K562 (cell line): ENCODE data around the gene MRPL2. TPM values are rescaled to one million over a fixed set of nuclear protein-coding genes. Genes with fewer than 3 reads are reported as not detected.

ENCODE experiments used
- BHLHE40 ChIP-seq: IDR thresholded peaks from 2 replicates; pipeline ENCODE4 v1.6.1; 2011; ENCODE audit warnings: low read length, improper control_type of control experiment
- CCAR2 ChIP-seq: fragments of 200-400 bp; formaldehyde crosslinking; IDR thresholded peaks from 2 replicates; pipeline ENCODE4 v1.6.1; 2017; ENCODE audit warnings: mild to moderate bottlenecking, low read depth, low read length
- DNMT1 ChIP-seq: fragments of 450-650 bp; IDR thresholded peaks from 2 replicates; pipeline ENCODE4 v1.6.1; 2016; ENCODE audit warnings: antibody characterized with exemption, mild to moderate bottlenecking
- E2F6 ChIP-seq, 2 experiments: IDR thresholded peaks; 2 replicates each; pipeline ENCODE4 v1.6.1; 2011; ENCODE audit warnings: borderline replicate concordance in 1 of 2, control low read depth in 1 of 2, low read depth in 1 of 2, low read length in 1 of 2, mild to moderate bottlenecking in 1 of 2, mixed read lengths in 1 of 2, moderate library complexity in 1 of 2; ENCODE audit not compliant: insufficient read depth in 1 of 2, insufficient read length in 1 of 2, poor library complexity in 1 of 2, severe bottlenecking in 1 of 2; ENCODE audit errors: extremely low read depth in 1 of 2
- ERF ChIP-seq: fragments of 450-650 bp; formaldehyde crosslinking; IDR thresholded peaks from 2 replicates; pipeline ENCODE4 v1.4.0; 2020; ENCODE audit warnings: mild to moderate bottlenecking, mixed read lengths
- IFI16 ChIP-seq: fragments of 250-450 bp; sonication (Bioruptor Pico); IDR thresholded peaks from 2 replicates; pipeline ENCODE4 v2.1.2; 2022; ENCODE audit warnings: mild to moderate bottlenecking, inconsistent platforms
- JUND ChIP-seq, 2 experiments: IDR thresholded peaks; 2 replicates in 1 of 2; 3 replicates in 1 of 2; pipeline ENCODE4 v1.6.1; 2011; ENCODE audit warnings: borderline replicate concordance in 2 of 2, low read depth in 2 of 2, low read length in 2 of 2, improper control_type of control experiment in 1 of 2, missing biosample characterization in 1 of 2, missing genetic modification characterization in 1 of 2, missing genetic modification reagents in 1 of 2
- MAFK ChIP-seq: IDR thresholded peaks from 2 replicates; pipeline ENCODE4 v1.6.1; 2011; ENCODE audit warnings: low read length, improper control_type of control experiment
- MBD1 ChIP-seq: fragments of 250-450 bp; sonication (Bioruptor Pico); IDR thresholded peaks from 2 replicates; pipeline ENCODE4 v1.8.0; 2022; ENCODE audit warnings: inconsistent platforms
- NEUROD1 ChIP-seq: fragments of 150-350 bp; IDR thresholded peaks from 2 replicates; pipeline ENCODE4 v1.6.1; 2014; ENCODE audit warnings: borderline replicate concordance, low read length, low read depth; ENCODE audit not compliant: partially characterized antibody
- POLR2B ChIP-seq: fragments of 450-650 bp; IDR thresholded peaks from 2 replicates; pipeline ENCODE4 v1.6.1; 2018; ENCODE audit warnings: low read depth; ENCODE audit not compliant: partially characterized antibody
- SNIP1 ChIP-seq: fragments of 450-650 bp; IDR thresholded peaks from 2 replicates; pipeline ENCODE4 v1.7.1; 2017; ENCODE audit warnings: low read depth, mild to moderate bottlenecking
- TCF7L2 ChIP-seq: fragments of 150-350 bp; IDR thresholded peaks from 2 replicates; pipeline ENCODE4 v1.6.1; 2016; ENCODE audit warnings: low read depth, mild to moderate bottlenecking, low read length, moderate library complexity
- ZNF592 ChIP-seq: fragments of 450-650 bp; IDR thresholded peaks from 2 replicates; pipeline ENCODE4 v1.6.1; 2017; ENCODE audit warnings: antibody characterized with exemption, mild to moderate bottlenecking
- ZNF668 ChIP-seq: fragments of 250-450 bp; sonication (Bioruptor Pico); IDR thresholded peaks from 2 replicates; pipeline ENCODE4 v1.8.0; 2022; ENCODE audit warnings: mild to moderate bottlenecking, inconsistent platforms
- polyA plus RNA-seq, 8 experiments: library from polyadenylated mRNA; depleted of rRNA in 4 of 8; stranded (reverse) in 5 of 8; unstranded in 3 of 8; fragments of >200 nt; fragmentation: Nextera tagmentation in 2 of 8; fragmentation: Illumina TruSeq in 1 of 8; extraction: Ambion mirVana in 2 of 8; extraction: Trizol in 1 of 8; gene quantifications; 2 replicates each; pipeline versions ENCODE4 v1.2.1 to v1.2.3, GENCODE V29; 2011 to 2014; ENCODE audit warnings: inconsistent platforms in 1 of 8, missing spikeins in 1 of 8
- total RNA-seq, 7 experiments: library from RNA; depleted of rRNA in 6 of 7; stranded (reverse); fragments of >200 nt in 6 of 7; fragmentation: Illumina TruSeq in 2 of 7; extraction: Trizol in 2 of 7; gene quantifications; 2 replicates each; pipeline versions ENCODE4 v1.2.1 to v1.2.3, GENCODE V29; 2011 to 2021; ENCODE audit warnings: low replicate concordance in 1 of 7

MRPL2 gene
- total and polyA plus RNA-seq, 9 of the 15 experiments (the other 6 are each of a cell fraction or from before 2014, with no cell fraction given): 63.1 to 262 (median 121) TPM

GRCh38 chr6:43021270-43022047 is 37.8 kb downstream of the MRPL2 start, which contains the start of gene RRP36 (continued):
- TF ChIP-seq E2F6 (IDR thresholded peaks at IDR 0.05; ENCODE audit: borderline replicate concordance in 1 of 2, extremely low read depth in 1 of 2, insufficient read depth in 1 of 2, insufficient read length in 1 of 2, low read depth in 1 of 2, low read length in 1 of 2, poor library complexity in 1 of 2, severe bottlenecking in 1 of 2) (peak; percentile 76), MBD1 (CRISPR knock-in tag) (no peak), TCF7L2 (no peak), CCAR2 (no peak), JUND (IDR thresholded peaks at IDR 0.05; ENCODE audit: borderline replicate concordance, low read depth, low read length) (peak; percentile 46; the same call in 1 of the 2 replicates), JUND (tag; IDR thresholded peaks at IDR 0.05; ENCODE audit: borderline replicate concordance, low read depth, low read length) (no peak; the same call in 2 of the 3 replicates), ZNF592 (peak; percentile 92), ERF (0 out of 2 replicates have a peak, but pooled peaks have one; percentile 62), IFI16 (CRISPR knock-in tag) (no peak), SNIP1 (no peak), POLR2B (peak; percentile 47), ZNF668 (CRISPR knock-in tag) (no peak), MAFK (no peak), NEUROD1 (no peak), DNMT1 (no peak), BHLHE40 (no peak)
